NCI-H69 (cell line): ENCODE measurements around the gene DIP2C.
"Not testable (repeated sequence)": the region's sequence is repeated elsewhere in the genome, so short reads cannot be mapped to it uniquely, and the experiment has no call there.

Experiments used
- DNase-seq: peaks from one replicate; lab custom pipeline; 2025; lab: John Stamatoyannopoulos, UW

The DIP2C gene

DNA sequence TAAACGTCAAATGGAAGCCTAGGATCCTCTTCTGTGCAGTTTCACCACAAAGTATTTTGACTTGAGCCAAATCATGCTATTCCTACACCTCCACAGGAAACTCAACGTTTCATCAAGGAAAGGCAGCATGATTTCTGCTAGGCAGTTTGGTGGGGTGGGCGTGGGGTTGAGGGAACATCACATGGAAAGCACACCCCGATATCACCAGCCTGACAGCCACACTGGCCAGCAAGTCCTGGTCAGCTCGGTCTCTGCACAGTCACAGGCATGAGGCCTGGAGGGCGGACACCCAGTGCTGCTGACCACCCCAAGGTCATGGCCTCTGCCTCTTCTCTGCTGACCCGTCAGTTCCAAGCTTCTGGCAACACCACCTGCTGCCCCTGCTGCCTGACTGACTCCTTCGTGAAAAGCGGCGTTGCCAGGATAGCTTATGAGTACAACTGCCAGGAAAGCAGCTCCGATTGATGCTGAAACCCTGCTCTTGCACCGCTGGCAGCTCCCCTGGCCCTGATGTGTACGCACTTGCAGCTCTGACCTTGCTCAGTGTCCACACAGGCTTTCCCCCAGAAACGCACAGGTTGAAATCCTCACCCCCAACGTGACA, 171.5 kb downstream of the DIP2C start:
- DNase-seq = no peak

DNA sequence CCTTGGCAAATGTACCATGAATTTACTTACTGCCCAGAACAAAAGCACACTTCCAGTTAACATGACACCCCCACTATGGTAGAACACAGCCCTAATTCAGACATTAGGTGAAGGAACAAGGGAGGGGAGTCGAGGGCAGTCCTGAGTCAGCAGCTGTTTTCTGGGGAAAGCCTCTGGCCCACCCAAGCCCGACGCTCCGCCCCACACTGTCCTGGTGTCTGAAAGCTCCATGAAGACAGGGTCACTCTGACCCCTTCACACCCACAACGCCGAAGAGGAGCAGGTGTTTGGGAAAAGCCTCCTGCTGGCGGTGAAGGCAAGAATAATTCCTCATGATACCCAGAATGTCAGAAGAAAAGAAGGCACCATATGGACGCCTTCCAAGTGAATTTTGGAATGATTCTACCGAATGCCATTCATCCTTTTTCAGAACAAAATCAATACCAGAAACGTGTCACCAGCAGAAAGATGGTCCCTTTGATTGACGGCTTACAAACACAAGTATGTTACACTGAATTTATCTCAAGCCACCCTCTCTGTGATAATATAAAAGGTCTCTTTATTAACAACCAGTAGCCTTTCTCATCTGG, 172.1 kb downstream of the DIP2C start:
- peak; percentile 47 for DNase-seq

DNA sequence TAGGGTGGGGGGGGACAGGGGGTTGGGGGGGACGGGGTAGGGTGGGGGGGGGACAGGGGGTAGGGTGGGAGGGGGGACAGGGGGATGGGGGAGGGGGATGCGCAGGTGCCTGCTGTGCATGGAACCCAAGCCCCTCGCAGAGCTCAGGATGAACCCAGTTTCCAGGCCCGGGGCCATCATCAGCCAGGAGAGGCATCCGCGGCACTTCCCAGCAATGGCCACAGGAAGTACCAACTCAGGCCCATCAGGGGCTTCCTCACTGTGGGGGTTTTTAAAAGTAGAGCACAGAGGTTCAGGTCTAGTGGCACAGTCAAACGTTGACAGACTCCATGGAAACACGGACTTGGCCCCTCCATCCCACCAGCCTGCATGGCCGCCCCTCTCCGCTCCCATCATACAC, 172.7 kb downstream of the DIP2C start:
- peak; percentile 20 for DNase-seq

DNA sequence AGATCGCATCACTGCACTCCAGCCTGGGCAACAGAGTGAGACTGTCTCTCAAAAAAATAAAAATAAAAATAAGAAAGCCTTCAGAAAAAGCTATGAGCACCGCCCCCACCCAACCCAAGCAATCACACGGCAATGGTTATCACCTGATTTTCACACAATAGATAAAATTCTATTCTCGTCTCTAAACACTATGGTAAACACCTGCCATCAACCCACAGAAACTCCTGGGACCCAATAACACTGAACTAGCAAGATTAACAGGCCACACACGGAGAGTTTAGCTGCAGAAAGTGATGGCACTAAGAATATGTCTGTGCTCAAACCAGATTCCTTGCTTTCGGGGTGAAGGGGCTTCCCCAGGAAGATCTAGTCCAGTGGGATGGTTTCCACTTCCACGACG, 173.8 kb downstream of the DIP2C start:
- no peak for DNase-seq

DNA sequence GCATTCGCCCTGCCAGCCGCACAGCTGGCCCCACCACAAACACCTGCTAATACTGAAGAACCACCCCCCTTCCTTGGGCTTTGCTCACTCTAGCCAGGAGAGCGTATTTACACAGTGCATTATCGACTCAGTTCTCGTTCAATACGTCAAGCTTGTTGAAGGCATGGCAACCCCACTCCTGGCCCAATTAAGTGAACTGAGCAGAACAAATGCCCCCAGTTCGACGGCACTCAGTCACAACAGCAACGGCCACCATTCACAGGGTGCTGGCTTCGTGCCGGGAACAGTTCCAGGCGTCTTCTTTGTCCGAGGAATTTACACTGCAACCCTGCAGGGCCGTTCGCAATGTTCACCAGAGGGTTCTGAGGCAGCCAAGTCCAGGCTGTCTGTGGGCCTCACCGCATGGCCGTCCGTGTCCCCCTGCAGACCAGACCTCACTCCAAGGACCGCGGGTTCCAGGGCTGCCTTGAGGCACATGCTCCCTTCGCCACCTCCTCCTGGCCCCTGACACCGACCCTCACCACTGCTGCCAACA, 175.3 kb downstream of the DIP2C start:
- peak; percentile 90 for DNase-seq

DNA sequence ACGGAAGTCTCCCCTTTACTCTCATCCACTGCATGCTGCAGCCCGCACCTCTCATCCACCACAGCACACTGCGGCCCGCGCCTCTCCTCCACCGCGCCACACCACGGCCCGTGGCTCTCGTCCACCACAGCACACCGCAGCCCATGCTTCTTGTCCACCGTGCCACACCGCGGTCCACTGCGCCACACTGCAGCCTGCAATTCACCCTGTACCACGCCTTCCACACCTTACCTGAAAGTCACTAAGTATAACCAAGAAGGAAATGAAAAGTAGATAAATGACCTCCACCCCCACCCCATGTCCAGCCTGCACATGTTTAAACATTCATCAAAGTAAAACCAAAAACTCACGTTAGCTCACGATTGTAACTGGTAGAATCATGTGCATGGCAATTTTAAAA, 176.1 kb downstream of the DIP2C start:
- DNase-seq = no peak

DNA sequence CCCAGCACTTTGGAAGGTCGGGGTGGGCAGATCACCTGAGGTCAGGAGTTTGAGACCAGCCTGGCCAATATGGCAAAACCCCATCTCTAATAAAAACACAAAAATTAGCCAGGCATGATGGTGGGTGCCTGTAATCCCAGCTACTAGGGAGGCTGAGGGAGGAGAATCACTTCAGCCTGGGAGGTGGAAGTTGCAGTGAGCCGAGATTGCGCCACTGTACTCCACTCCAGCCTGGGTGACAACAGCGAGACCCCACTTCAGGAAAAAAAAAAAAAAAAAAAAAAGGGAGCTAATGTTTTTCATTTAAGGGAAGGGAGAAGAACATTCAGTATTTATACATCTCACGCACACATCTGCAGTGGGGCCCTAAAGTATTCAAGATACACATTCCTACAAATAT, 176.8 kb downstream of the DIP2C start:
- DNase-seq = not testable (repeated sequence)

DNA sequence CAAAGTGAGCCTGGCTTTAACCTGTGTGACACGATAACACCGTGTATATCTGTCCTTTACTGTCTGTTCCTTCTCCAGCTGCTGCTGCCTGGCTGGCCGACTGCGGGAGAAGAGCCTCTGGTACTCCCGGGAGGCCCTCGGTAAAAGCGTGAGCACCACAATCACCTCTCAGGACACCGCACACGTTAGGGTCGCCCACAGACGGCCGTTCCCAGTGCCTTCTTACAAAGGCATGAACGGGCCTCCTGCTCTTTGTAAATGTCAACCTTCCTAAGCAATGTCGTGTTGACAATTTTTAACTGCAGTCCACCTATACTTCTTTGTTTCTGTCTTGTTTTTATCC, 177.6 kb downstream of the DIP2C start:
- no peak for DNase-seq

DNA sequence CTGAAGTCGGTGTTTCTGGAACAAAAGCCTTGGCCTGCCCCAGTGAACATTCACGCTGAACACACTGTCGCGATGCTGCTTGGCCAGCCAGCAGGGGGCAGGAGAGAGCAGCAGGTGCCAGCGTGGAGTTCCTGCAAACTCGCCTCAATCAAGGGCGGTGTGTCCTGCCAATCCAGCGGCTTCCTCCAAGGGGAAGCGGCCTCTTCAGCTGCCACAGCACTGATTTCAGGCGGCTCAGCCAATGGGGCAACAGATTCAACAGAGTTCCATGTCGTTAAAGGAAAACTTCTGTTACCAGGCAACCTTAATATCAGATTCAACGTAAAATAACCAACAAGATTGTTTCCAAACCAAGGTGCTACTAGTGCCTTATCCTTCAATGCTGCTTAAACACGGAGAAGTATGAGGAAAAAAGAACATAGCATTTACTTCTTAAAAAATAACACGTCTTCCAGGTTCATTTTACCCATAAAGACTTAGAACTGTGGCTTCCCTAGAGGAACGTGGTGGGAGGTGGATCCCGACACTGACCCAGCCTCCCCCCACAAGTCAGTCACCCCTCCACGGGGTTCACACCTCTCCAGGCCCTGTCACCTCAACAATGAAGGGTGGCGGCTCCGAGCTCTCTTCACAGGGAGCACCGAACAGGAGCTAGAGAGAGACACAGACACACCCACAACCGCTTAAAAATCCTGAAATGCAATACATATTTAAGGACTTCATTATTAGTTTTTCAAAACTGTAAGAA, 178.2 kb downstream of the DIP2C start:
- peak; percentile 79 for DNase-seq

DNA sequence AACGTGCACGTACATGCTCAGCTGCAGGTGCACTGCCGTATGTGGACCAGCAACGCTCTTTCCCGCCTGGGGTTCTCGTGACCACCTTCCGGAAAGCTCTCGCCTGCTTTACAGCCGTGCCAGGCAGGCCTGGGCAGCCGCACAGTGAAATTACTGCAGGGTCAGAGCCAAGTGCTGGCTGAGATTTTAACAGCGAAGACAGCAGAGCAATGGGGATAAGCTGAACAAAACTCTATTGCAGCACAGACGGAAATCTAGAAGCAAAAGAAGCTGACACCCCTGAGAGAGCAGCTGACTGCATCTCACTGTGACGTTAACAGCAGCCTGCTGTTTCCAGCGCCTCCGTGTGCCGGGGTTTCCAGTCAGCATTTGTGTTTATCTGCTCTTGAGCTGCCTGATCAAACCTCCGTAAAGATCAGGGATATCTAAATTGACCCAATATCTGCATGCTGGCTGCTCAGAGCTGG, 179.0 kb downstream of the DIP2C start:
- no peak for DNase-seq

DNA sequence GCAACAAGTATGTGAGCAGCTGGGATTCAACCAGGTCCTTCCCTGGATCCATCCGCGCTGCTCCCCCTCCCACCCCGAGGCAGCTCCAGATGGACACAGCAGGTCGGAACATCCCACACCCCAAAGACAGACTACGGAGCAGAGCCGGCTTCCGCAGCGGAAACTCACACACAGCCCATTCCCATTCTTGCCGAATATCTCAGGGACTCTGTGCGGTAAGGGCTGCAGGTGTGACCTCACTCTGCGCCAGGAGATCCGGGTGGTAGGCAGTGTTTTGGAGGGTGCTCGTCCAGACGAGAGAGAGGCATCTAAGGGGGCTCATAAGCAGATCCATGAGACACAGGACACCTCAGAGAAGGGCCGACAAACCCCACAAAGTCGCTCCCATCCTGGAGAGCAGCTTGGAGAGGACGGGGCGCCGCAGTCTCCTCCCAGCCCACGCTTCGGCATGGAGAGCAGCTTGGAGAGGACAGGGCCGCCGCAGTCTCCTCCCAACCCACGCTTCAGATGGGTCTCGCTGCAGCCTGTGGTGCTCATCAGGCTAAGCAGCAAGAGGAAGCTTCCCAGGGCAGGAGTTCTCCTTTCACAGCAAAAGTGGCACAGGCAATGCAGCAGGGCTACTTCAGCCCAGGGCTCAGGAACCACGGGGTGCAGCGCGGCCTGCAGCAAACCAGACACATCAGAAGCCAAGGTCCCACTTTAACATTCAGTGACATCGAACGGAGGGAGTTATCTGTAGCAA, 179.9 kb downstream of the DIP2C start:
- DNase-seq = no peak

DNA sequence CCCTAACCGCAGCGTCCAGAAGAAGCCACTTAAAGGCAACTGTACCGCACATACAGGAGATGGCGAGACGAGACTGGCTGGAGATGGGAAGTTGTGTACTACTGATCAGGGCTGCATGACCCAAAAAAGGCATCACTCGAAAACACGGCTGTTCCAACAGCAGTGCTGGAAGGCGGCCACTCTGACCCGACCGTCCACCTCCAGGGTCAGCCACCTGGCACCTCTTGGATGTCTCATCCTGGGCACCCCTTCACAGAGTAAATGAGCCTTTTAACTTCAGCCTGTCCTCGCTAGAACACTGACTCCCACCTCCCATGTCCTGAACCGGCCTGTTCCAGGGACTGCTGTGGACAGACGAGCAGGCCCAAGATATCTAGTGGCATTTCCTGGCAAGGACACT, 180.7 kb downstream of the DIP2C start:
- DNase-seq = no peak

DNA sequence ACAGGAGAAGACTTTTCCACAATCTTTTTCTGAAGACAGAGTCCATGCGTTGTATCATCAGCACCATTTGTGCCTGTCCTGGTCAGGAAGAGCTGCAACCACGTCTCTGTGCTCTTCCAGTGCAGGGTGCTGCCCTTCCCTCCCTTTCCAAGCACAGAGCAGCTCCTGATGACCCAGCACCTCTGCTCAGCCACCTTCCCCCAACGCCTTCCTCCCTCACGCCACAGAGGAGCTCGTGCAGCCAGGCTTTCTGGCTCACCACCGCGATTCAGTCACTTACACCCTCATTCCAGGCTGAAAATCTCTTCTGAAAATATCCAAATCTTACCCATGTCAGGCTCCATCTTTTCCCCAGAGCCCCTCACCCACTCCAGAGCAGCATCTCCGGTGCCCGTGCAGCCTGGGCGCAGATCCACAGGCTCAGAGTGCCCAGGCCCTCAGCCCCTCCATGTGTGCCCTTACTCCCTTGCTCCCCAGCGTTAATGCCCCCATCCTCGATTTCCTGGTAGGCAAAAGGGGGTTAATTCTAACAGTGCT, 181.5 kb downstream of the DIP2C start:
- no peak for DNase-seq

DNA sequence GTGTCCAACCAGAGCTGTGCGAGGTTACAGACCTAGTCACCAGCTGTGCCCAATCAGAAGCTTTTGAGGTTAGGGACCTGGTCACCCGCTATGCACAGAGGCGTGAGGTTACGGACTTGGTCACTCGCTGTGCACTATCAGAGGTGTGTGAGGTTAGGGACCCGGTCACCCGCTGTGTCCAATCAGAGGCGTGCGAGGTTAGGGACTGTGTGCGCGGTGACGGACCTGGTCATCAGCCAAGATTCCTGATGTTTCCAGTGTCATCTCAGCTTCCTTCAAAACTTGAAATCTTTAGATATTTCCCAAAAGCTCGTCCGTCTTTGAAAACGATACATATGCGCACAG, 182.1 kb downstream of the DIP2C start:
- no peak for DNase-seq

DNA sequence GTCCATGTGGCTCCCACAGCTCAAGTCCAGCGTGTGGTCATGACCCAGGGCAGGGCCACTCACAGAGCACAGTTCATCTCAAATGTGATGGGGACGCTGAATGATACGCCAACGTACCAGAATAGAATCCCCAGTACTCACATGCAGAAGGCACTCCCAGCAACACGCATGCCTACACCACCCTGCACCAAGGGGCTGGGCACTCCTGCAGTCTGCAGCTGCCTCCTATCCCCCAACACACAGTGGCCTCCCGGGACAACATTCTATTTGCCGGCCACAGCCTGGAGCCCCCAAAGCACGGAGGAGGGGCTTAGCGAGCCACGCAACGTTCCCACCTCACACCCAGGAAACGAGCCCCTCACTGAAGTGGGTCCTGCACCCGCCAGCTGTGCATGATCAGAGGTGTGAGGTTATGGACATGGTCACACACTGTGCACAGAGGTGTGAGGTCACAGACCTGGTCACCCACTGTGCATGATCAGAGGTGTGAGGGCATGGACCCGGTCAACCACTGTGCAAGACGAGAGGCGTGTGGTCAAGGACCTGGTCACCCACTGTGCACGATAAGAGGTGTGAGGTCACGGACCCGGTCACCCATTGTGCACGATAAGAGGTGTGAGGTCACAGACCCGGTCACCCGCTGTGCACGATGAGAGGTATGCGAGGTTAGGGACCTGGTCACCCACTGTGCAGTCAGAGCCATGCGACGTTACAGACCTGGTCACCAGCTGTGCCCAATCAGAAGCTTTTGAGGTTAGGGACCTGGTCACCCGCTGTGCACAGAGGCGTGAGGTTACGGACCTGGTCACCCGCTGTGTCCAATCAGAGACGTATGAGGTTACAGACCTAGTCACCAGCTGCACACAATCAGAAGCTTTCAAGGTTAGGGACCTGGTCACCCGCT, 182.8 kb downstream of the DIP2C start:
- DNase-seq = no peak

DNA sequence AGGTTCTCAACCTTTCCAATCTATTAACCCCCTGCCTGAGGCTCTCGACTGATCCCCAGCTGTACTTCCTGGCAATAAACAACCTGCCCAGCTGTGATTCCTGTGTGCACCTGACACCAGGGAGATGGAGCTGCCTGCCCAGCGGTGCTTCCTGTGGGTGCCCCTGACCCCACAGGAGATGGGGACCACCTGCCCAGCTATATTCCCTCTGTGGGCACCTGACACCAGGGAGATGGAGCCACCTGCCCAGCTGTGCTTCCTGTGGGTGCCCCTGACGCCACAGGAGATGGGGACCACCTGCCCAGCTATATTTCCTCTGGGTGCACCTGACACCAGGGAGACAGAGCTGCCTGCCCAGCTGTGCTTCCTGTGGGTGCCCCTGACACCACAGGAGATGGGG, 184.0 kb downstream of the DIP2C start:
- DNase-seq = peak; percentile 60

DNA sequence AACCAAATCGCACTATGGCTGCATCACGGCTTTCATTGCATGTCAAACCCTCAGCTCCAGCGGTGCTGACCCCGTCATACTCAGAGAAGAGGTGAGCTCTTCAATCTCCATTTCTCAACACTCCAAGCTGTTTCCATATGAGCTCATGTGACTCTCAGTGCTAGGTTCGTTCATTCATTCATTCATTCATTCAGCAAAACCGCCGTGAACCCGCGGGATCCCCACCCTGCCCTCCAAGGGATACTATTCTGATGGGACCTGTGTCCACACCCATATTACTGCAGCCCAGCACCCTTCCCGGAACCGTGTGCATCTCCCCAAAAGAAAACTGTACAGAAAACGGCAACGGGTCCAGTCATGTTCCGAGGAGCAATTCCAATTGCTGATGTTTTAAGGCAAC, 184.7 kb downstream of the DIP2C start:
- no peak for DNase-seq

DNA sequence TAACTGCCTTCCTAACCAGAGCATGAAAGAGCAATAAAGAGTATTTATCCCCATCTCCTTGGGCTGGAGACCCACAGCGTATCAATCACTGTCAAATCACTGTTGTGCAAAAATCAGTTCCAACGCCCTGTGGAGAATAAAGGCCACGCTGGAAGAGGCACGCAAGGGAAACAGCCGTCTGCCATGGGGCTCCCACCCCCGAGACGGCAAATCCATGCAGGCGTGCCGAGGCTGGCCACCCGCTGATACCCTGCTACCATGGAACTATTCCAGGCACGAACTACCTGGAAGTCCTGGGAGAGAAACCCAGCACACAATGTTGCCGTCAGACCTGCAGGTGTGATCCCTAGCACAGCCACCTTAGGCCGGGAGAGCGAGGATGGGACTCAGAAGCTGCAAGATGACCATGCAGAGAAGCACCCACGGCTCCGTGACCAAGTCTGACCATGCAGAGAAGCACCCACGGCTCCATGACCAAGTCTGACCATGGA, 185.3 kb downstream of the DIP2C start:
- peak; percentile 53 for DNase-seq

DNA sequence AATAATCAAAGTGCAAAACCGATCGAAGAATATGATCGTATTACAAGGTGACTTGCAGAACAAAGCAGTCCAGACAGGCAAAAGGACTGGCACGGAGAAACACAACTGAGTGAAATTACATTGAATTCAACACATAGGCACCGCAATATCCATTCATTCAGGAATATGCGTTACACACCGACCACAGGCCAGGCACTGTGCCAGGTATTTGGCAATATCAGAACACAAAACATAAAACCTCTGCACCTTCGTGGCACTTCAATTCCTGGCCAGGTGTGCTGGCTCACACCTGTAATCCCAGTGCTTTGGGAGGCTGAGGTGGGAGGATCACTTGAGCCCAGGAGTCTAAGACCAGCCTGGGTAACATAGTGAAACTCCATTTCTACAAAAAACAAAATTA, 187.9 kb downstream of the DIP2C start:
- peak; percentile 42 for DNase-seq

DNA sequence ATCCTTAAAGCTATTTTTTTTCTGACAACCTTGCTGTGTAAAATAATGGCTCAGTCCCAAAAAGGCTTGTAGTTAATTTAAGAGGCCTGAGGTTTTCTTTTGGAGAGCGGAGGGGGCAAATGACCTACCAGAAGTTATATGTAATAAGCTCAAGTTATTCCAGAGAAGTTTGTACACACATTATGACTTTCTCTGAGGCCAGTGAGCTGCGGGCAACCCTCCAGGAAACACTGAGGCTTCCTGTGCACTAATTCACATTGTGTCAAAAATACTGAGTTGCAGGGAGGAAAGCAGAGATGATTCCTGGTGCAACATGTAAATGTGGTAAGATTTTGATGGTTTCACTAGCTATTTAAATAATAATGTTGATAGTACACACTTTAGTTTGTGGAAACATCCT, 188.6 kb downstream of the DIP2C start:
- no peak for DNase-seq

DNA sequence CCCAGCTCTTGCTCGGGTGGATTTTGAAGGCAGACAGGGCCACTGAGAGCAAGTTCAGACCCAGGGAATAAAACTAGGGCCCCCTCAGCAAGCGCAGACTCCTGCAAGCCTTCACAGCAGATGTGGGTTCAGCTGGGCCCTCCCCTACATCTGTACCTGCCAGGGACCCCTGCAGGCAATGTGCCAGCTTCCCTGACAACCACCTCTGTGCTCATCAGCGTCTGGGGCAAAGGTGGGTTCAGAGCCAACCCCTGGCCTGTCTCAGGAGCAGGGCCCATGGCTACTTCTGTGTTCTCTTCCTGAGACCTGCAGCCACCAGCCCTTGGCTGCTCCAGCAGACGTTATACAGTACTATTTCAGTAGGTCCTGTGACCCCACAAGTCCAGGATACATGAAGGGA, 189.5 kb downstream of the DIP2C start:
- peak; percentile 50 for DNase-seq
